OCI-LY1 (cell line): Measurements from ENCODE around the gene MMP23B.
A peak's percentile ranks its signal among the peaks of the same experiment; 100 is the strongest.

ENCODE experiments used
- H2AFZ ChIP-seq: fragments of 200-600 bp; sonication (generic), shearing (Covaris generic); 2 replicates; pipeline ENCODE4 v1.6.0; 2014; ENCODE audit warnings: antibody characterized with exemption, mild to moderate bottlenecking, low read length
- H3F3A ChIP-seq: fragments of 200-600 bp; sonication (generic), shearing (Covaris generic); 2 replicates; pipeline ENCODE4 v1.6.0; 2014; ENCODE audit warnings: mild to moderate bottlenecking, antibody characterized with exemption, low read length, moderate library complexity; ENCODE audit not compliant: insufficient read depth
- H3K27ac ChIP-seq: fragments of 200-600 bp; sonication (generic); 2 replicates; pipeline ENCODE4 v1.5.1; 2014; ENCODE audit warnings: low read length, mixed run types, mild to moderate bottlenecking, low read depth; ENCODE audit not compliant: poor library complexity, severe bottlenecking
- H3K27me3 ChIP-seq: fragments of 200-600 bp; sonication (generic); 2 replicates; pipeline ENCODE4 v1.6.0; 2014; ENCODE audit warnings: antibody characterized with exemption, mild to moderate bottlenecking, low read length, moderate library complexity; ENCODE audit not compliant: insufficient read depth
- H3K36me3 ChIP-seq: fragments of 200-600 bp; sonication (generic); 2 replicates; pipeline ENCODE4 v1.6.1; 2014; ENCODE audit warnings: mild to moderate bottlenecking, antibody characterized with exemption, low read length, moderate library complexity, mixed read lengths; ENCODE audit not compliant: insufficient read depth
- H3K4me1 ChIP-seq: fragments of 200-600 bp; sonication (generic); 2 replicates; pipeline ENCODE4 v1.5.1; 2014; ENCODE audit warnings: mild to moderate bottlenecking, low read length, moderate library complexity; ENCODE audit not compliant: insufficient read depth, severe bottlenecking
- H3K4me2 ChIP-seq: fragments of 200-600 bp; sonication (generic), shearing (Covaris generic); 2 replicates; pipeline ENCODE4 v1.6.1; 2014; ENCODE audit warnings: low read length
- H3K4me3 ChIP-seq: fragments of 200-600 bp; sonication (generic); 2 replicates; pipeline ENCODE4 v1.5.1; 2014; ENCODE audit warnings: low read length, low read depth, mild to moderate bottlenecking, mixed read lengths; ENCODE audit not compliant: poor library complexity, severe bottlenecking
- H3K79me2 ChIP-seq: fragments of 200-600 bp; shearing (Covaris generic); 2 replicates; pipeline ENCODE4 v1.6.1; 2016; ENCODE audit warnings: mixed run types, low read length, mixed read lengths; ENCODE audit not compliant: insufficient read depth
- H3K9ac ChIP-seq: fragments of 200-600 bp; sonication (generic), shearing (Covaris generic); 2 replicates; pipeline ENCODE4 v1.6.1; 2014; ENCODE audit warnings: mild to moderate bottlenecking, low read length, mixed read lengths
- H3K9me2 ChIP-seq: fragments of 200-600 bp; sonication (generic), shearing (Covaris generic); 2 replicates; pipeline ENCODE4 v1.6.1; 2014; ENCODE audit warnings: low read depth, mild to moderate bottlenecking, low read length, mixed read lengths
- H3K9me3 ChIP-seq: fragments of 200-600 bp; shearing (Covaris generic); 2 replicates; pipeline ENCODE4 v1.6.1; 2014; ENCODE audit warnings: low read length, mixed read lengths
- H4K20me1 ChIP-seq: fragments of 200-600 bp; sonication (generic), shearing (Covaris generic); 2 replicates; pipeline ENCODE4 v1.6.0; 2016; ENCODE audit warnings: mild to moderate bottlenecking, low read length; ENCODE audit not compliant: insufficient read depth
- EZH2 ChIP-seq: fragments of 200-600 bp; sonication (generic), shearing (Covaris generic); IDR thresholded peaks from 2 replicates; pipeline ENCODE4 v1.8.0; 2017; ENCODE audit warnings: borderline replicate concordance, mixed run types, mild to moderate bottlenecking, antibody characterized with exemption, low read length, moderate library complexity, mixed read lengths
- TF ChIP-seq, protein P1 (sequence below): fragments of 200-600 bp; sonication (generic), shearing (Covaris generic); IDR thresholded peaks from 2 replicates; pipeline ENCODE4 v1.5.1; 2017; ENCODE audit warnings: mild to moderate bottlenecking, antibody characterized with exemption, low read length, moderate library complexity, mixed read lengths

MMP23B gene

DNA sequence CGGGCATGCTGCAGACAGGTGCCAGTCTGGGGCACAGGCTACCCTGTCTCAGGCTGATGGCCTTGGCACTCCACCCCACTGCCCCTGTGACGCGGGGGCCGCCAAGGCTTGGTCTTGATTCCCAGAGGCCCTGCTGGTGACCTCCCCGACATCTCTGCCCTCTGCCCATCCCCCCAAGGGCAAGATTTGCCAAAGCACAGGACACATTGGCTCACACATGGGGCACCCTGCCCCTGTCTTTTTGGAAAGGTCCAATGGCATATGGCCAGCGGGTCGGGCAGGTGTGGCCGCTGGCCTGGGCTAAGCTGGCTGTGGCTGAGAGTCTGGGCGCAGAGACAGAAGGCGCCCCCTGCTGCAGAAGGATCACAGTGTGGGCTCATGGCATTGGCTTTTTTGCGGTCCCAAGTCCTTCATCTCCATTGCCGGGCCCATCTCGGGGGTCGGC is 12.0 kb upstream of the MMP23B start:
- Histone ChIP-seq H3K4me3 (no peak overlapping the region), H3K4me1 (peaks cover 10% of the 10 kb centered on the region), H4K20me1 (no peaks in the 10 kb centered on the region), H3K27ac (no peak overlapping the region), H3K9me2 (no peaks in the 10 kb centered on the region), H3K9me3 (no peaks in the 10 kb centered on the region), H3K4me2 (no peak overlapping the region), H3K79me2 (no peaks in the 10 kb centered on the region), H3K36me3 (no peaks in the 10 kb centered on the region; the same call in 1 of the 2 replicates), H2AFZ (no peak overlapping the region), H3F3A (no peaks in the 10 kb centered on the region), H3K9ac (no peak overlapping the region), H3K27me3 (no peaks in the 10 kb centered on the region; the same call in 1 of the 2 replicates)
- TF ChIP-seq, protein P1, sequence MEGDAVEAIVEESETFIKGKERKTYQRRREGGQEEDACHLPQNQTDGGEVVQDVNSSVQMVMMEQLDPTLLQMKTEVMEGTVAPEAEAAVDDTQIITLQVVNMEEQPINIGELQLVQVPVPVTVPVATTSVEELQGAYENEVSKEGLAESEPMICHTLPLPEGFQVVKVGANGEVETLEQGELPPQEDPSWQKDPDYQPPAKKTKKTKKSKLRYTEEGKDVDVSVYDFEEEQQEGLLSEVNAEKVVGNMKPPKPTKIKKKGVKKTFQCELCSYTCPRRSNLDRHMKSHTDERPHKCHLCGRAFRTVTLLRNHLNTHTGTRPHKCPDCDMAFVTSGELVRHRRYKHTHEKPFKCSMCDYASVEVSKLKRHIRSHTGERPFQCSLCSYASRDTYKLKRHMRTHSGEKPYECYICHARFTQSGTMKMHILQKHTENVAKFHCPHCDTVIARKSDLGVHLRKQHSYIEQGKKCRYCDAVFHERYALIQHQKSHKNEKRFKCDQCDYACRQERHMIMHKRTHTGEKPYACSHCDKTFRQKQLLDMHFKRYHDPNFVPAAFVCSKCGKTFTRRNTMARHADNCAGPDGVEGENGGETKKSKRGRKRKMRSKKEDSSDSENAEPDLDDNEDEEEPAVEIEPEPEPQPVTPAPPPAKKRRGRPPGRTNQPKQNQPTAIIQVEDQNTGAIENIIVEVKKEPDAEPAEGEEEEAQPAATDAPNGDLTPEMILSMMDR, result peak; percentile 59
- no peak for TF ChIP-seq EZH2

GRCh38 chr1:1620433-1621139 is 11.4 kb upstream of the MMP23B start:
- no peaks in the 10 kb centered on the region for H3K79me2 ChIP-seq

DNA sequence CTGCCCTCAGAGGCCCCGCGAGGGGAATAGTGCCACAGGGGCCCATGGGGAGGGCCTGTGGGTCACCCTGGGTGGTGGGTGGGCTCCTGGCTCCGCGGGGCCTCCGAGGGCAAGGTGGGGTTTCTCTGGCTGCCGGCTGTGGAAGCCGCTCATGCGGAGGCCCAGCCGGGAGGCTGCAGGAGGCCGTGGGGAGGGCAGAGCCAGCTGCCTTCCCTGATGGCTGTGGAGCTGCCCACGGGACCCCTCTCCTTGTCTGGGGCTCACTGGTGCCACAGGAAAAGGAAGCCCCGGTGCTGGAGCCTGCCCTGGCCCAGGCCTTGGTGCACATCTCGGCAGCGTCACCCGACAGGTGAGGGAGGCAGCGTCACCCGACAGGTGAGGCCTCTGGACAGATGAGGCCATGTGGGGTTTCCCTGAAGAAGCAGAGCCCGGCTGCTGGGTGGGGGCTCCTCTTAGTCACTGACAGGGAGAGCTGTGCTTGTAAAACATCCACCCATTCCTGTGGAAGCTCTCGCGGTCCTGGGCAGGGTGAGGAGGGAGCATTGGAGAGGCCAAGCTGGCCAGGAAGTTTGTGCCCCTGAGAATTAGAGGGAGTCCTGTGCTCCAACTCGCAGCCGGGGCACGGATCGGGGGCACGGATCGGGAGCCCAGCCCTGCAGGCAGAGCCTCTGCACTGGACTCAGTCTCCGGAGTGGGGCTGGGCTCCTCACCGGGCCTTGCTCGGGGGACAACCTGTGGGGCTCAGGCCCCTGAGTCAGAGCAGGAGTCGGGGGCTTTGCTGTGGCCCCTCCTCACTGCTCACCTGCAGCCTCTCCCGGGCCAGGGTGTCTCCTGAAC is 10.6 kb upstream of the MMP23B start:
- H3K36me3 ChIP-seq, result no peaks in the 10 kb centered on the region; the same call in 1 of the 2 replicates
- H3K79me2 ChIP-seq, result no peaks in the 10 kb centered on the region
- TF ChIP-seq, protein P1, result no peak
- TF ChIP-seq EZH2, result no peak
- no peaks in the 10 kb centered on the region for H3K9me3 ChIP-seq
- H3K4me2 ChIP-seq, result no peak overlapping the region
- no peak overlapping the region for H2AFZ ChIP-seq
- H3F3A ChIP-seq, result no peaks in the 10 kb centered on the region
- no peak overlapping the region for H3K9ac ChIP-seq
- no peak overlapping the region for H3K4me3 ChIP-seq
- H3K4me1 ChIP-seq, result peaks cover 7% of the 10 kb centered on the region
- H3K27ac ChIP-seq, result no peak overlapping the region
- H4K20me1 ChIP-seq, result no peaks in the 10 kb centered on the region
- H3K9me2 ChIP-seq, result no peaks in the 10 kb centered on the region
- H3K27me3 ChIP-seq, result no peaks in the 10 kb centered on the region; the same call in 1 of the 2 replicates

More at GRCh38 chr1:1620433-1621139, 11.4 kb upstream of the MMP23B start:
- no peaks in the 10 kb centered on the region for H3K9me3 ChIP-seq
- no peaks in the 10 kb centered on the region for H3F3A ChIP-seq
- no peak overlapping the region for H3K9ac ChIP-seq
- no peak overlapping the region for H3K4me2 ChIP-seq
- no peak overlapping the region for H3K27ac ChIP-seq
- H2AFZ ChIP-seq, result no peak overlapping the region
- no peaks in the 10 kb centered on the region; the same call in 1 of the 2 replicates for H3K27me3 ChIP-seq
- TF ChIP-seq, protein P1, result no peak
- TF ChIP-seq EZH2, result no peak
- H3K4me1 ChIP-seq, result peaks cover 10% of the 10 kb centered on the region
- no peaks in the 10 kb centered on the region; the same call in 1 of the 2 replicates for H3K36me3 ChIP-seq
- H3K9me2 ChIP-seq, result no peaks in the 10 kb centered on the region
- H3K4me3 ChIP-seq, result no peak overlapping the region
- H4K20me1 ChIP-seq, result no peaks in the 10 kb centered on the region
